Right lung (tissue), 10 donors: ENCODE measurements around the gene PKDREJ. TPM values are rescaled to one million over a fixed set of nuclear protein-coding genes. Genes with fewer than 3 reads are reported as not detected.
"Not testable (repeated sequence)": the region's sequence is repeated elsewhere in the genome, so short reads cannot be mapped to it uniquely, and the experiment has no call there.

Experiments
- DNase-seq, 2 donors: peaks; one replicate each; pipeline ENCODE4 v3.0.0-alpha.2; 2013
- long read RNA-seq, 8 donors: transcript quantifications; one replicate each; lab custom pipeline, GENCODE V29; 2026
- polyA plus RNA-seq, 5 donors: library from polyadenylated mRNA; unstranded; fragments of 120-200 nt; gene quantifications; one replicate each; pipeline versions ENCODE4 v1.2.1 to v1.2.3, GENCODE V29; 2013; ENCODE audit warnings: inconsistent platforms in 1 of 5, low replicate concordance in 1 of 5; ENCODE audit not compliant: insufficient read length in 5 of 5, insufficient read depth in 1 of 5

The PKDREJ gene
- polyA plus RNA-seq = under 1 TPM; 0.37 to 0.60 (median 0.47) TPM
- long read RNA-seq, donor 1 = 0 reads
- long read RNA-seq, donor 2, full-length matches to known transcripts = 1 of 1 reads
- long read RNA-seq, donor 2, partial matches to known transcripts = 0 of 1 reads
- long read RNA-seq, donor 2, other reads (novel, unspliced or antisense) = 0 of 1 reads
- long read RNA-seq, donor 3, full-length matches to known transcripts = 1 of 1 reads
- long read RNA-seq, donor 3, partial matches to known transcripts = 0 of 1 reads
- long read RNA-seq, donor 3, other reads (novel, unspliced or antisense) = 0 of 1 reads
- long read RNA-seq, donor 4 = 0 reads
- long read RNA-seq, donor 5, full-length matches to known transcripts = 3 of 3 reads
- long read RNA-seq, donor 5, partial matches to known transcripts = 0 of 3 reads
- long read RNA-seq, donor 5, other reads (novel, unspliced or antisense) = 0 of 3 reads
- long read RNA-seq, donor 6 = 0 reads
- long read RNA-seq, donor 7 = 0 reads
- long read RNA-seq, donor 8 = 0 reads

- no peak for DNase-seq
These were observed at the start of gene PKDREJ for GRCh38 chr22:46263216-46263590. Gene PKDREJ (minus strand): TSS chr22:46263343. CDS start chr22:46263322, 21 bp downstream.

- not testable (repeated sequence) for DNase-seq
These were observed 49.7 kb upstream of the PKDREJ start for GRCh38 chr22:46312848-46313247.

- no peak for DNase-seq
These were observed 48.9 kb upstream of the PKDREJ start for GRCh38 chr22:46312056-46312455.

GRCh38 chr22:46309526-46310085 lies 46.5 kb upstream of the PKDREJ start:
- DNase-seq = no peak

GRCh38 chr22:46308283-46308988 lies 45.3 kb upstream of the PKDREJ start:
- no peak for DNase-seq

- DNase-seq = no peak
These were observed 40.3 kb upstream of the PKDREJ start for GRCh38 chr22:46303347-46303965.

GRCh38 chr22:46300491-46300890 lies 37.3 kb upstream of the PKDREJ start:
- DNase-seq = no peak

- DNase-seq = no peak
These were observed 36.0 kb upstream of the PKDREJ start for GRCh38 chr22:46299101-46299500.

GRCh38 chr22:46297151-46297812 lies 34.1 kb upstream of the PKDREJ start:
- DNase-seq = peak in 1 of 2 donors; percentile 8

GRCh38 chr22:46296257-46297150 lies 33.4 kb upstream of the PKDREJ start, which contains the start of gene GTSE1:
Gene GTSE1 (plus strand): TSS chr22:46296870. CDS start chr22:46297401, 531 bp downstream.
- DNase-seq = peak; percentile 98

- DNase-seq = no peak
These were observed 32.3 kb upstream of the PKDREJ start for GRCh38 chr22:46295277-46295971.

GRCh38 chr22:46294784-46295183 lies 31.6 kb upstream of the PKDREJ start:
- DNase-seq = no peak

GRCh38 chr22:46293577-46294260 lies 30.6 kb upstream of the PKDREJ start:
- peak in 1 of 2 donors; percentile 10 for DNase-seq

- DNase-seq = no peak
These were observed 29.6 kb upstream of the PKDREJ start for GRCh38 chr22:46292732-46293131.

- no peak for DNase-seq
These were observed 29.0 kb upstream of the PKDREJ start for GRCh38 chr22:46292173-46292572.

GRCh38 chr22:46290843-46291785 lies 28.0 kb upstream of the PKDREJ start:
- no peak for DNase-seq

- no peak for DNase-seq
These were observed 27.1 kb upstream of the PKDREJ start for GRCh38 chr22:46290121-46290842.
